Gastrocnemius medialis (tissue), 4 donors: Measurements from ENCODE around the gene SVEP1. TPM values are rescaled to one million over a fixed set of nuclear protein-coding genes. Genes with fewer than 3 reads are reported as not detected.

Experiments
- ATAC-seq, 2 donors: fragments of 150-250 bp; one replicate each; pipeline ENCODE4 v1.9.1; 2016
- DNase-seq, 2 donors: peaks; one replicate each; pipeline ENCODE4 v3.0.0-alpha.2; 2019
- H3K27ac ChIP-seq, 4 donors: fragments of 200-600 bp; sonication (generic); 1 replicate in 1 of 4; 2 replicates in 3 of 4; pipeline ENCODE4 v1.5.1; 2016 to 2018; ENCODE audit warnings: mild to moderate bottlenecking in 2 of 4, moderate library complexity in 1 of 4
- H3K27me3 ChIP-seq, 3 donors: fragments of 200-600 bp; sonication (generic) in 2 of 3; 1 replicate in 1 of 3; 2 replicates in 2 of 3; pipeline versions ENCODE4 v1.5.1 to v1.6.0; 2016 to 2019; ENCODE audit warnings: mild to moderate bottlenecking in 1 of 3, moderate library complexity in 1 of 3
- H3K36me3 ChIP-seq, 2 donors: fragments of 200-600 bp; sonication (generic) in 1 of 2; one replicate each; pipeline ENCODE4 v1.5.1; 2017 to 2018
- H3K4me1 ChIP-seq, 2 donors: fragments of 200-600 bp; sonication (generic) in 1 of 2; one replicate each; pipeline ENCODE4 v1.5.1; 2016 to 2017; ENCODE audit warnings: mild to moderate bottlenecking in 2 of 2
- H3K4me3 ChIP-seq, 4 donors: fragments of 200-600 bp; sonication (generic) in 3 of 4; 1 replicate in 1 of 4; 2 replicates in 3 of 4; pipeline ENCODE4 v1.5.1; 2016 to 2019; ENCODE audit warnings: mild to moderate bottlenecking in 2 of 4
- H3K9me3 ChIP-seq, 3 donors: fragments of 200-600 bp; sonication (generic) in 2 of 3; 1 replicate in 1 of 3; 2 replicates in 2 of 3; pipeline ENCODE4 v1.5.1; 2016 to 2019
- CTCF ChIP-seq, 5 experiments: fragments of 450-650 bp in 3 of 5; fragments of 200-600 bp in 2 of 5; sonication (generic) in 2 of 5; IDR thresholded peaks in 4 of 5; conservative IDR thresholded peaks in 1 of 5; 1 replicate in 4 of 5; 2 replicates in 1 of 5; pipeline ENCODE4 v1.5.1; 2016 to 2019; ENCODE audit warnings: antibody characterized with exemption in 5 of 5, mild to moderate bottlenecking in 3 of 5, moderate library complexity in 3 of 5
- POLR2A ChIP-seq, 2 donors: fragments of 450-650 bp; IDR thresholded peaks; one replicate each; pipeline ENCODE4 v1.6.1; 2017; ENCODE audit warnings: antibody characterized with exemption in 2 of 2, mild to moderate bottlenecking in 2 of 2, moderate library complexity in 2 of 2
- in situ Hi-C, 4 donors: fragments of 200-750 bp; cut with MboI; loops; one replicate each; pipeline versions ENCODE4 v1.15.0 to v1.8.0; 2017; ENCODE audit warnings: low sequenced_read_pairs in 4 of 4
- intact Hi-C: fragments of 100-400 bp; cut with DNase I; formaldehyde crosslinking; loops from one replicate; pipeline ENCODE4 v1.15.1; 2023; ENCODE audit warnings: low total_unique reads
- total RNA-seq, 4 donors: library from RNA; depleted of rRNA; stranded (reverse); fragments of >200 nt; gene quantifications; one replicate each; pipeline versions ENCODE4 v1.1.0 to v1.2.3, GENCODE V29; 2016

The SVEP1 gene
- total RNA-seq, 4 donors from 2014 or later = 3.8 to 10.3 (median 6.5) TPM

GRCh38 chr9:110440172-110440571 lies 139.4 kb downstream of the SVEP1 start:
- Histone ChIP-seq H3K27ac (no peak overlapping the region), H3K9me3 (no peaks in the 10 kb centered on the region), H3K27me3 (no peaks in the 10 kb centered on the region), H3K4me3 (no peak overlapping the region), H3K4me1 (no peaks in the 10 kb centered on the region), H3K36me3 (no peaks in the 10 kb centered on the region)
- in situ Hi-C loops (loop anchor here in 1 of 4 donors (25.0 kb wide), 1 partner anchor 147 kb away; the partner anchor contains the start of gene SVEP1), intact Hi-C loops (no loop called here)
- ATAC-seq (no peak), DNase-seq (no peak)
- TF ChIP-seq POLR2A (IDR thresholded peaks at IDR 0.05) (no peak), CTCF (IDR thresholded peaks at IDR 0.05 in 4 of 5, conservative IDR thresholded peaks at IDR 0.05 in 1 of 5) (no peak)

- intact Hi-C loops = no loop called here
- H3K4me1 ChIP-seq = no peaks in the 10 kb centered on the region
- in situ Hi-C loops = loop anchor here in 1 of 4 donors (25.0 kb wide), 1 partner anchor 155 kb away; the partner anchor contains the start of gene SVEP1
- no peaks in the 10 kb centered on the region for H3K36me3 ChIP-seq
- ATAC-seq (no peak), DNase-seq (no peak)
- TF ChIP-seq POLR2A (IDR thresholded peaks at IDR 0.05) (no peak), CTCF (IDR thresholded peaks at IDR 0.05 in 4 of 5, conservative IDR thresholded peaks at IDR 0.05 in 1 of 5) (no peak)
- no peak overlapping the region for H3K27ac ChIP-seq
- no peaks in the 10 kb centered on the region for H3K27me3 ChIP-seq
- H3K4me3 ChIP-seq = no peak overlapping the region
- no peaks in the 10 kb centered on the region for H3K9me3 ChIP-seq
Measured at GRCh38 chr9:110432253-110432652, 147.3 kb downstream of the SVEP1 start.

GRCh38 chr9:110429453-110429852 lies 150.1 kb downstream of the SVEP1 start:
- in situ Hi-C loops = loop anchor here in 1 of 4 donors (25.0 kb wide), 1 partner anchor 158 kb away; the partner anchor contains the start of gene SVEP1

GRCh38 chr9:110427497-110428104 lies 151.9 kb downstream of the SVEP1 start:
- ATAC-seq (no peak), DNase-seq (no peak)
- TF ChIP-seq POLR2A (IDR thresholded peaks at IDR 0.05) (no peak), CTCF (IDR thresholded peaks at IDR 0.05 in 4 of 5, conservative IDR thresholded peaks at IDR 0.05 in 1 of 5) (no peak)
- intact Hi-C loops (no loop called here), in situ Hi-C loops (loop anchor here in 1 of 4 donors (25.0 kb wide), 1 partner anchor 160 kb away; the partner anchor contains the start of gene SVEP1)
- H3K27me3 ChIP-seq = no peaks in the 10 kb centered on the region
- no peak overlapping the region for H3K27ac ChIP-seq
- no peaks in the 10 kb centered on the region for H3K36me3 ChIP-seq
- no peak overlapping the region for H3K4me3 ChIP-seq
- H3K9me3 ChIP-seq = no peaks in the 10 kb centered on the region
- no peaks in the 10 kb centered on the region for H3K4me1 ChIP-seq

More at GRCh38 chr9:110429453-110429852, 150.1 kb downstream of the SVEP1 start:
- ATAC-seq (no peak), DNase-seq (no peak)
- H3K27me3 ChIP-seq = no peaks in the 10 kb centered on the region
- H3K4me3 ChIP-seq = no peak overlapping the region
- no peaks in the 10 kb centered on the region for H3K9me3 ChIP-seq
- intact Hi-C loops = no loop called here
- H3K27ac ChIP-seq = no peak overlapping the region
- no peaks in the 10 kb centered on the region for H3K36me3 ChIP-seq
- H3K4me1 ChIP-seq = no peaks in the 10 kb centered on the region
- TF ChIP-seq CTCF (IDR thresholded peaks at IDR 0.05 in 4 of 5, conservative IDR thresholded peaks at IDR 0.05 in 1 of 5) (no peak), POLR2A (IDR thresholded peaks at IDR 0.05) (no peak)
